Fibroblast of mammary gland (primary cell): ENCODE results near the gene SLC4A11.

Experiments used
- DNase-seq: peaks from one replicate; pipeline ENCODE4 v3.0.0-alpha.2; 2010; ENCODE audit warnings: low read depth
- H3K4me3 ChIP-seq: 2 replicates; pipeline ENCODE4 v1.5.1; 2011; ENCODE audit warnings: low read depth, mild to moderate bottlenecking, low read length, moderate library complexity; ENCODE audit not compliant: control insufficient read depth
- TF ChIP-seq, protein P1 (sequence below): conservative IDR thresholded peaks from 2 replicates; pipeline ENCODE4 v1.5.1; 2011; ENCODE audit warnings: low read depth, low read length, inconsistent platforms; ENCODE audit not compliant: control insufficient read depth, insufficient read depth

The SLC4A11 gene

DNA sequence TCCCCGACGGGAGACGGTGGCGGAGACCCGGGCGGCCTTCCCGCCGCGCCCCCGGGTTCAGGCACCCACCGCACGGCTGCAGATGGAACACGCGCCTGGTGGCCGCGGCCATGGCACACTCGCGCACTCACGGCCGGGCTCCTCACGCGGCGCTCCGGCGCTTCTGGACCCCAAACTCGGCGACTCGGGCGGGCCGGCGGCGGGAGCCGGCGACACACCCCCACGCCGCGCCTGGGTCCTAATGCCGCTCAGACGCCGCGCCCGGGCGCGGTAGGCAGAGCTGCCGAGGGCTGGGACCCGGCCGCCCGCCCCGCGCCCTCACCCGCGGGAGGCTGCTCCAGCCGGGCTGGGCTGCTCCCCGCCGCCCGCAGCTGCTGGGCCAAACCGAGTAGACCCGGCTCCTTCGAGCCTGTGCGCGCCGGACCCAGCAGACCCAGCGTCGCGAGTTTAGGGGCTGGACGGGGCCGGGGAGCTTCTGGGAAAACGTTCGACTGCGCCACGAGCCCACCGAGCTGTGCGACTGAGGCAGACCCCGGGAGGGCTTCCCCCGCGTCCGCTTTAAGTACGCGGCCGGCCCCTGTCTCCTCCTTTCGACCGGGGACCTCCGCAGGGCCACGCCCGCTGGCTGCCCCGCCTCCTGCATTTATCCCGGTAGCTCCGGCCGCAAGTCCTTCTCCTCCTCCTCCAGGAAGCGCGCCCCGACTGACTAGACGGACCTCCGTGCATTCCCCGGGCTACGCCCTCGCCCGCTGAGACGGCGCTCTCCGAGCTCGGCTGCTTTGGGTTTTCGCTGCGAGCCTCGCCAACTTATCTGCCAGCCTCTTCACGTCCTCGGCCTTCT, at the start of gene SLC4A11:
Gene SLC4A11, minus strand, starts transcription at position 165 of the 841 bp plus-strand sequence. Its CDS starts 53 bp downstream, at position 112.
- DNase-seq = peak; percentile 56
- peak within 1 kb of the TSS; percentile 64 for H3K4me3 ChIP-seq
- TF ChIP-seq, protein P1, sequence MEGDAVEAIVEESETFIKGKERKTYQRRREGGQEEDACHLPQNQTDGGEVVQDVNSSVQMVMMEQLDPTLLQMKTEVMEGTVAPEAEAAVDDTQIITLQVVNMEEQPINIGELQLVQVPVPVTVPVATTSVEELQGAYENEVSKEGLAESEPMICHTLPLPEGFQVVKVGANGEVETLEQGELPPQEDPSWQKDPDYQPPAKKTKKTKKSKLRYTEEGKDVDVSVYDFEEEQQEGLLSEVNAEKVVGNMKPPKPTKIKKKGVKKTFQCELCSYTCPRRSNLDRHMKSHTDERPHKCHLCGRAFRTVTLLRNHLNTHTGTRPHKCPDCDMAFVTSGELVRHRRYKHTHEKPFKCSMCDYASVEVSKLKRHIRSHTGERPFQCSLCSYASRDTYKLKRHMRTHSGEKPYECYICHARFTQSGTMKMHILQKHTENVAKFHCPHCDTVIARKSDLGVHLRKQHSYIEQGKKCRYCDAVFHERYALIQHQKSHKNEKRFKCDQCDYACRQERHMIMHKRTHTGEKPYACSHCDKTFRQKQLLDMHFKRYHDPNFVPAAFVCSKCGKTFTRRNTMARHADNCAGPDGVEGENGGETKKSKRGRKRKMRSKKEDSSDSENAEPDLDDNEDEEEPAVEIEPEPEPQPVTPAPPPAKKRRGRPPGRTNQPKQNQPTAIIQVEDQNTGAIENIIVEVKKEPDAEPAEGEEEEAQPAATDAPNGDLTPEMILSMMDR = no peak

- TF ChIP-seq, protein P1 = no peak
- no peak overlapping the region for H3K4me3 ChIP-seq
- DNase-seq = no peak
Measured at GRCh38 chr20:3283222-3283820, 44.3 kb upstream of the SLC4A11 start.

DNA sequence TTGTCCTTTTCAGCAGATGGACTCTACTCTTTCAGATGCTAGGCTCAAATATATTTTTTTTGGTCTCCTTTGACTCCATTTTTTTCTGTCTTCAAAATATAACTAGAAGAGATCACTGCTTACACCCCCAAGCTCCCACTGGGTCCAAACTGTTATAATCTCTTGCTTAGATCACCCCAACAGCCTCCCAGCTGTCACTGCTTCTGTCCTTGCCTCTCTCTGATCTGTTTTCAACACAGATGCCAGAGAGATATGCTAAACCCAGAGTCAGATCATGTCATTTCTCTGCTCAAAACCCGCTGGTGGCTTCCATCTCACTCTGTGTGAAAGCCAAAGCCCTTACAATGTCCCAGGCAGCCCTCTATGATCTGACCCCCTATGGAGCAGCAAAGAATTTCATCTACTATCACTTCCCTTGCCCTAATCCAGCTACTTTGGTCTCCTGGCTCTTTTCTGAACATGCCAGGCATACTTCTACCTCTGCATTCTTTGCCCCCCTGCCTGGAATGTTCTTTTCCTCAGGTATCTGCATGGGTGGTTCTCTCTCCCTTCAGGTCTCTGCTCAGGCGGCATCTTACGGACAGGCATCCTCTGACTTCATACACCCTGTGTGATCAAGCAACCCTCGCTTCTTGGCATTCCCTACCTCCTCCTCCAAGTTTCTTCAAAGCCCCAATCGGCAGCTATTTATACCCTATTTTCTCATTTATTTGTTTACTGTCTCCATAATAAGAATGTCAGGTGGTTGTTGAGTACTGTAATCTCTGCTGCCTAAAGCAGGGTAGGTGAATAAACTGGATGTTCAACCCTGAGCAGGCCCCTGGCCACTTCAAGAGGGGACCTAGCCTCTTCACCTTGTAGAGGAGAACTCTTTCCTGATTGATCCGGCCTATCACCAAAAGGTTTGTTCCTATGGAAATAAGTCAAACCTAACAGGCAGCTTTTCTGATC, 43.6 kb upstream of the SLC4A11 start:
- DNase-seq = no peak
- TF ChIP-seq, protein P1 = no peak
- H3K4me3 ChIP-seq = no peak overlapping the region

DNA sequence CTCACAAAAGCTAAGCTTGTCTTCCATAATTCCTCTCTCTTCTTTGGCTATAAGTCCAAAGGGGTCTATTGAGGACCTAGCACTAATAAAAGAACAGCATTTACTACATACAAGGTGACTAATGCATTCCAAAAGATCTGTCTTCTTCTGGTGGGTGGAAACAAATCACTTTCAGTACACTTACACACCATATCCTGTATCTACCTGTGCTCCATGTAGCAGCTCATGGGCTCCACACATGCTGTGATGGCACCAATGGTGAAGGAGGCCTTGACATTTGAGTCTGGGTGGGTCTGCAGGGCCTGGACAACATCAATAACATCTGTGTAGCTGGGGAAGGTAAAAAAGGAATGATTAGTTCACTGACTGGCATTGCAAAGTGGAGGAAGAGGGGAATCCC, 42.4 kb upstream of the SLC4A11 start:
- DNase-seq = no peak
- TF ChIP-seq, protein P1 = no peak
- H3K4me3 ChIP-seq = no peak overlapping the region

DNA sequence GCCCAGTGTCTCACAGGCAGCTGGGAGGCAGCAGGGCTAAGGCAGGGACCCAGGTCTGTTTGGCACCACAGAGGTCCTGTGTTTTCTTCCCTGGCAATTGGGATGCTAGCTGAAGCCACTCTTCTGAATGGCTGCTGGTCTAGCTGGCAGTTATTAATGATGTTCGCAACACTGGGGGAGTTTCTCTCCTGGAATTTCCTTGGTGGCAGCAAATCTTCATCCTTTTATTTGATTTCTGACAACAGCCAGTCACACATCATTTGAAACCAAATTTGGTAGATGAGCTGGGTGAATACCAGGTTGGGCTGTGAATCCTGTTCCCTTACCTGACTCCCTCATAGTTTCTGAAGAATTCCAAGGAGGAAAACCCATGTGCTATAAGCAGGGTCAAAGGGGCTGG, 40.8 kb upstream of the SLC4A11 start:
- TF ChIP-seq, protein P1 = no peak
- H3K4me3 ChIP-seq = no peak overlapping the region
- DNase-seq = no peak

- no peak overlapping the region for H3K4me3 ChIP-seq
- TF ChIP-seq, protein P1 = no peak
- DNase-seq = no peak
Measured at GRCh38 chr20:3277686-3278465, 38.9 kb upstream of the SLC4A11 start.
